Mesenchymal stem cell (in vitro differentiated cells and primary cell): ENCODE measurements around the gene COX14.
A peak's percentile ranks its signal among the peaks of the same experiment; 100 is the strongest.

Experiments
- DNase-seq: peaks from one replicate; pipeline ENCODE4 v3.0.0-alpha.2; 2013
- H2AFZ ChIP-seq: one replicate; pipeline ENCODE4 v1.6.1; 2013; ENCODE audit warnings: low read depth, mild to moderate bottlenecking, control low read depth, inconsistent platforms, low read length, moderate library complexity
- H2AK5ac ChIP-seq: 2 replicates; pipeline ENCODE4 v1.6.1; 2013; ENCODE audit warnings: low read length, moderate library complexity, mild to moderate bottlenecking, inconsistent platforms; ENCODE audit not compliant: severe bottlenecking
- H2BK120ac ChIP-seq: one replicate; pipeline ENCODE4 v1.6.1; 2013; ENCODE audit warnings: low read depth, mild to moderate bottlenecking, inconsistent platforms, low read length, moderate library complexity
- H2BK12ac ChIP-seq, 2 experiments: one replicate each; pipeline ENCODE4 v1.6.1; 2013; ENCODE audit warnings: inconsistent platforms in 2 of 2, low read length in 2 of 2, mild to moderate bottlenecking in 2 of 2, moderate library complexity in 2 of 2, control low read depth in 1 of 2
- H2BK15ac ChIP-seq: one replicate; pipeline ENCODE4 v1.6.1; 2013; ENCODE audit warnings: mild to moderate bottlenecking, low read depth, inconsistent platforms; ENCODE audit not compliant: poor library complexity, severe bottlenecking
- H2BK5ac ChIP-seq: 2 replicates; pipeline ENCODE4 v1.6.1; 2013; ENCODE audit warnings: low read depth, mild to moderate bottlenecking, low read length, control low read depth, inconsistent platforms; ENCODE audit not compliant: poor library complexity, severe bottlenecking
- H3K14ac ChIP-seq, 2 experiments: one replicate each; pipeline ENCODE4 v1.6.1; 2013; ENCODE audit warnings: inconsistent platforms in 2 of 2, low read length in 2 of 2, control low read depth in 1 of 2, mild to moderate bottlenecking in 1 of 2, moderate library complexity in 1 of 2
- H3K18ac ChIP-seq, 2 experiments: one replicate each; pipeline ENCODE4 v1.6.1; 2013; ENCODE audit warnings: inconsistent platforms in 2 of 2, low read length in 2 of 2, control low read depth in 1 of 2, low read depth in 1 of 2, mild to moderate bottlenecking in 1 of 2
- H3K23ac ChIP-seq, 2 experiments: one replicate each; pipeline ENCODE4 v1.6.1; 2013; ENCODE audit warnings: inconsistent platforms in 2 of 2, low read length in 2 of 2, mild to moderate bottlenecking in 2 of 2, moderate library complexity in 2 of 2, control low read depth in 1 of 2
- H3K27ac ChIP-seq: 2 replicates; pipeline ENCODE4 v1.5.1; 2013; ENCODE audit warnings: mild to moderate bottlenecking, moderate library complexity, low read length, control low read depth, inconsistent platforms; ENCODE audit not compliant: poor library complexity, severe bottlenecking
- H3K27me3 ChIP-seq, 2 experiments: 2 replicates each; pipeline versions ENCODE4 v1.6.1 to v1.7.0; 2013; ENCODE audit warnings: low read length in 2 of 2, mild to moderate bottlenecking in 2 of 2, moderate library complexity in 2 of 2, control low read depth in 1 of 2, inconsistent platforms in 1 of 2; ENCODE audit not compliant: control insufficient read depth in 1 of 2, insufficient read depth in 1 of 2
- H3K36me3 ChIP-seq, 2 experiments: 2 replicates each; pipeline versions ENCODE4 v1.6.1 to v1.7.0; 2013; ENCODE audit warnings: low read length in 2 of 2, control low read depth in 1 of 2, inconsistent platforms in 1 of 2, low read depth in 1 of 2, mild to moderate bottlenecking in 1 of 2; ENCODE audit not compliant: insufficient read depth in 2 of 2, control insufficient read depth in 1 of 2
- H3K4ac ChIP-seq, 2 experiments: one replicate each; pipeline ENCODE4 v1.6.1; 2013; ENCODE audit warnings: inconsistent platforms in 2 of 2, low read length in 2 of 2, mild to moderate bottlenecking in 2 of 2, moderate library complexity in 2 of 2, control low read depth in 1 of 2, low read depth in 1 of 2
- H3K4me1 ChIP-seq: 2 replicates; pipeline ENCODE4 v1.6.1; 2013; ENCODE audit warnings: low read depth, low read length, control low read depth; ENCODE audit not compliant: control insufficient read depth, insufficient read depth
- H3K4me2 ChIP-seq: 2 replicates; pipeline ENCODE4 v1.6.1; 2013; ENCODE audit warnings: low read length, mild to moderate bottlenecking, inconsistent platforms; ENCODE audit not compliant: poor library complexity, severe bottlenecking
- H3K4me3 ChIP-seq, 2 experiments: 2 replicates each; pipeline versions ENCODE4 v1.5.1 to v1.7.0; 2013; ENCODE audit warnings: low read length in 2 of 2, mild to moderate bottlenecking in 2 of 2, control low read depth in 1 of 2, low read depth in 1 of 2; ENCODE audit not compliant: insufficient read depth in 1 of 2
- H3K79me1 ChIP-seq: replicated peaks from 2 replicates; pipeline ENCODE4 v1.6.1; 2013; ENCODE audit warnings: mild to moderate bottlenecking, control low read depth, low read length, inconsistent platforms; ENCODE audit not compliant: poor library complexity, severe bottlenecking
- H3K9ac ChIP-seq: 2 replicates; pipeline ENCODE4 v1.7.0; 2013; ENCODE audit warnings: mild to moderate bottlenecking, low read length, moderate library complexity
- H3K9me3 ChIP-seq: 2 replicates; pipeline ENCODE4 v1.7.0; 2013; ENCODE audit warnings: mild to moderate bottlenecking, low read length; ENCODE audit not compliant: control insufficient read depth
- H4K8ac ChIP-seq: one replicate; pipeline ENCODE4 v1.6.1; 2013; ENCODE audit warnings: inconsistent platforms, mild to moderate bottlenecking, low read length, moderate library complexity
- H4K91ac ChIP-seq: one replicate; pipeline ENCODE4 v1.6.1; 2013; ENCODE audit warnings: mild to moderate bottlenecking, low read length, inconsistent platforms
- WGBS: methylation state at CpG from one replicate; pipeline ENCODE4 v1.1.7; 2013; ENCODE audit warnings: mixed read lengths; 5-methylcytosine and 5-hydroxymethylcytosine counted together

The COX14 gene

DNA sequence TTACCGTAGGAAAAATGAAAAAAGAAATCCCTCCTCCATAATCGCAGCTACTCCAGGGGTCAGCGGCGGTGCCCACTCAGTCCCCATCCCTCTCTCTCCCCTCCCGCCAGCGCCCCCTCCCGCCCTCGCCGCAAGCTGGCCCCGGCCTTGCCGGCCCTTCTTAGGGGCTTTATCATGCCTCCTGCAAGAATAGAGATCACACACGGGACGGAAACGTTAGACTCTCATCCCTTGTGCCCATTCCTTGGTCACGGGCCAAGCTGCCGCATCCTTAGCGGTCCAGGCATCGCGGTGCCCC lies 692 bp upstream of the COX14 start:
- Histone ChIP-seq H3K14ac (no peak overlapping the region), H3K9ac (peak overlapping the region; percentile 68)
- WGBS: 12% methylated on average over 19 of the region's 19 CpGs

DNA sequence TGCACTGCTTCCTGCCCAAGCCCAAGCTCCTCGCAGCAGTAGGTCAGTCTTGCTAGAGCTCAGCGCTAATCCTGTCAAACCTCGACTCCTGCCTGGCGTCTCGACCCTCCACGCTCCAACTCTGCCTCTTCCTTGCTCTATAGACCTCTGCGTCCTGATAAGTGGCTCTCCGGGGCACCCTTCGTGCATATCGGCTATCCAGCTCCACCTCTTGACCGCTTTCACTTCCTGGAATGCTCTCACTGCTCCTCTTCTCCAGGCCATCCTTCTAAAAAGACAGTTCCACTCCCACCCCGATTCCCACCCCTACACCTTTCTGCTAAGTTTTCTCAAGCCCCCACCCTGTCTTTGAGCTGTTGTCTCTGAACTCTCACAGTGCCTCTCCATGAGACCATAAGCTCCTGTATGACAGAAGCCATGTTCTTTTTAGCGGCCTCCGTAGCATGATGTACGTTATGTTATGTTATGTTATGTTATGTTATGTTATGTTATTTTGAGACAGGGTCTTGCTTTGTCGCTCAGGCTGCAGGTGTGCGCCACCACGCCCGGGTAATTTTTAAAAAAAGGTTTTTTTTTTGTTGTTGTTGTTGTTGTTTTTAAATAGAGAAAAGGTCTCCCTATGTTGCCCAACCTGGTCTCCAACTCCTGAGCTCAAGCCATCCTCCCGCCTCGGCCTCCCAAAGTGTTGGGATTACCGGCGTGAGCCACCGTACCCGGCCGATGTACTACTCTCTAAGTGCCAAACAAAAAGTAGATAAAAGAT lies 601 bp downstream of the COX14 start:
- peak; percentile 75 for DNase-seq
- Histone ChIP-seq H3K9ac (peak overlapping the region; percentile 100), H3K79me1 (peaks cover 3% of the 10 kb centered on the region), H3K4ac (peak overlapping the region; percentile 55 to 64), H2BK120ac (no peak overlapping the region), H2AK5ac (no peak overlapping the region), H2AFZ (peak overlapping the region; percentile 92), H3K14ac (peak overlapping the region in 1 of 2 experiments; percentile 95), H3K4me1 (peaks cover 32% of the 10 kb centered on the region), H2BK12ac (peak overlapping the region in 1 of 2 experiments; percentile 65), H3K4me3 (peak overlapping the region; percentile 83 to 100), H3K27ac (peak overlapping the region; percentile 85), H3K27me3 (no peaks in the 10 kb centered on the region), H3K23ac (no peak overlapping the region), H2BK15ac (no peak overlapping the region), H2BK5ac (no peak overlapping the region), H3K18ac (peak overlapping the region; percentile 91 to 93), H3K36me3 (peaks cover 14 to 20% of the 10 kb centered on the region in 2 experiments), H3K9me3 (no peaks in the 10 kb centered on the region), H4K91ac (peak overlapping the region; percentile 87), H3K4me2 (peak overlapping the region; percentile 67), H4K8ac (peak overlapping the region; percentile 83)
- 28% methylated on average over 21 of the region's 26 CpGs for WGBS

More for the DNA sequence above, 692 bp upstream of the COX14 start:
- Histone ChIP-seq H2AK5ac (no peak overlapping the region), H2AFZ (peak overlapping the region; percentile 88), H3K9me3 (no peaks in the 10 kb centered on the region), H3K4me1 (peaks cover 34% of the 10 kb centered on the region), H3K79me1 (no peaks in the 10 kb centered on the region), H3K27me3 (no peaks in the 10 kb centered on the region), H3K23ac (no peak overlapping the region), H3K18ac (peak overlapping the region; percentile 82 to 90), H3K36me3 (peaks cover 6 to 11% of the 10 kb centered on the region in 2 experiments), H4K8ac (peak overlapping the region; percentile 100), H4K91ac (peak overlapping the region; percentile 71), H2BK120ac (peak overlapping the region; percentile 49), H3K27ac (peak overlapping the region; percentile 69), H2BK5ac (no peak overlapping the region), H2BK15ac (no peak overlapping the region), H3K4me2 (peak overlapping the region; percentile 87), H2BK12ac (peak overlapping the region in 1 of 2 experiments; percentile 67), H3K4me3 (peak overlapping the region; percentile 15 to 46), H3K4ac (peak overlapping the region in 1 of 2 experiments; percentile 59)
- no peak for DNase-seq

DNA sequence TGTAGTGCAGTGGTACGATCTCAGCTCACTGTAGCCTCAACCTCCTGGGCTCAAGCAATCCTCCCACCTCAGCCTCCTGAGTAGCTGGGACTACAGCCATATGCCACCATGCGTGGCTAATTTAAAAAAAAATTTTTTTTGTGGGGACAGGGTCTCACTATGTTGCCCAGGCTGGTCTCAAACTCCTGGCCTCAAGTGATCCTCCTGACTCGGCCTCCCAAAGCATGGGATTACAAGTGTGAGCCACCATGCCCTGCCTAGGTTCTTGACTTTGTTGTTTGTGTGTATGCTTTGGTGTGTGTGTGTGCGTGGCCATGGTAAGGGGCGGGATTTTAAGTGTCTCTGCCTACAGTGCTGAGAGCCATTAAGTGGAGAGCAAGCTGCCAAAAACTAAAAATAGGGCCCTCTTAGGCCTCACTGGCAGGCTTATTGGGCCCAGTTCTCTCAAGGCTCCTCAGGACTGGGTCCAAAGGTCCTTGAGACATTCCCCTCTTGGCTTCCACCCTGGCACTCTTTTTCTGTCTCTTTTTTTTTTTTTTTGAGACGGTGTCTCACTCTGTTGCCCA lies 5.1 kb downstream of the COX14 start:
- over 99% methylated on average over 6 of the region's 6 CpGs for WGBS
- no peak overlapping the region for H3K27ac ChIP-seq

DNA sequence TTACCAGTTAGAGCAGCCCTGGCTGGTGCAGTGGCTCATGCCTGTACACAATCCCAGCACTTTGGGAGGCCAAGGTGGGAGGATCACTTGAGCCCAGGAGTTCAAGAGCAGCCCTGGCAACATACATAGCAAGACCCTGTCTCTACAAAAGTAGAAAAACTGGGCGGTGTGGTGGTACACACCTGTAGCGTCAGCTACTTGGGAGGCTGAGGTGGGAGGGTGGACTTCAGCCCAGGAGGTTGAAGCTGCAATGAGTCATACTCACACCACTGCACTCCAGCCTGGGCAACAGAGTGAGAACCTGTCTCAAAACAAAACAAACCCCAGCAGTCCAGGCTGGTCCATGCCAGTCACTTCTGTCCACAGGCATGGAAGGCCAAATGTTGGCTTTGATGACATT lies 7.4 kb downstream of the COX14 start:
- Histone ChIP-seq H3K18ac (no peak overlapping the region), H3K9me3 (no peaks in the 10 kb centered on the region), H3K4me1 (no peaks in the 10 kb centered on the region), H2BK5ac (no peak overlapping the region), H3K14ac (no peak overlapping the region), H3K23ac (no peak overlapping the region), H3K79me1 (peaks cover 31% of the 10 kb centered on the region), H3K27me3 (no peaks in the 10 kb centered on the region), H4K8ac (no peak overlapping the region), H3K27ac (no peak overlapping the region), H3K9ac (no peak overlapping the region), H4K91ac (no peak overlapping the region), H2AK5ac (no peak overlapping the region), H3K4ac (no peak overlapping the region), H2BK15ac (no peak overlapping the region), H2AFZ (no peak overlapping the region), H2BK12ac (no peak overlapping the region), H3K36me3 (peaks cover 40 to 78% of the 10 kb centered on the region in 2 experiments), H3K4me2 (no peak overlapping the region), H2BK120ac (no peak overlapping the region), H3K4me3 (no peak overlapping the region)
- 92% methylated on average over 2 of the region's 2 CpGs for WGBS
- DNase-seq: no peak

More for the DNA sequence above, 5.1 kb downstream of the COX14 start:
- Histone ChIP-seq H3K79me1 (peaks cover 27% of the 10 kb centered on the region), H4K8ac (no peak overlapping the region), H2BK5ac (no peak overlapping the region), H3K4me1 (peaks cover 2% of the 10 kb centered on the region), H3K9ac (peak overlapping the region; percentile 5), H3K36me3 (peaks cover 35 to 58% of the 10 kb centered on the region in 2 experiments), H4K91ac (no peak overlapping the region), H2BK12ac (no peak overlapping the region), H3K14ac (no peak overlapping the region), H3K18ac (no peak overlapping the region), H3K4me2 (peak overlapping the region; percentile 11), H2AFZ (no peak overlapping the region), H2BK120ac (no peak overlapping the region), H3K9me3 (no peaks in the 10 kb centered on the region), H3K4me3 (no peak overlapping the region), H3K27me3 (no peaks in the 10 kb centered on the region), H2BK15ac (no peak overlapping the region), H3K4ac (no peak overlapping the region), H3K23ac (no peak overlapping the region), H2AK5ac (no peak overlapping the region)
- DNase-seq: no peak
